Measurements from ENCODE around the gene BATF3. TPM values are rescaled to one million over a fixed set of nuclear protein-coding genes. Genes with fewer than 3 reads are reported as not detected.

BATF3 gene
- total RNA-seq, 1 experiment from 2014 or later = 0.60 TPM

Other genes starting within 250 kb of the BATF3 start
- gene ATF3, start 91.1 kb downstream of the BATF3 start, total RNA-seq (2014; rRNA removed; shearing (Covaris generic)) = 1.2 and 1.4 TPM in 2 replicates
- gene NSL1, start 91.9 kb upstream of the BATF3 start, total RNA-seq (2014; rRNA removed; shearing (Covaris generic)) = 53.7 and 64.5 TPM in 2 replicates
- 12.5 and 13.6 TPM in 2 replicates for gene TATDN3, start 92.1 kb upstream of the BATF3 start, total RNA-seq (2014; rRNA removed; shearing (Covaris generic))
- not detected in 2 replicates for gene SPATA45, start 147.8 kb upstream of the BATF3 start, total RNA-seq (2014; rRNA removed; shearing (Covaris generic))
- 3.1 and 5.5 TPM in 2 replicates for gene FLVCR1, start 158.4 kb upstream of the BATF3 start, total RNA-seq (2014; rRNA removed; shearing (Covaris generic))